KMS-11 (cell line): Measurements from ENCODE around the gene TP53AIP1.

Experiments used
- H2AFZ ChIP-seq: fragments of 200-600 bp; sonication (generic); 2 replicates; pipeline ENCODE4 v1.6.1; 2016; ENCODE audit warnings: antibody characterized with exemption, mixed run types, low read depth
- H3K27ac ChIP-seq: fragments of 200-600 bp; sonication (generic); 2 replicates; pipeline ENCODE4 v1.6.1; 2016; ENCODE audit warnings: mild to moderate bottlenecking, mixed run types
- H3K27me3 ChIP-seq: fragments of 200-600 bp; sonication (generic); 2 replicates; pipeline ENCODE4 v1.6.1; 2017; ENCODE audit warnings: mild to moderate bottlenecking, low read depth, mixed run types, moderate library complexity; ENCODE audit not compliant: insufficient read depth
- H3K36me3 ChIP-seq: fragments of 200-600 bp; sonication (generic); 2 replicates; pipeline ENCODE4 v1.6.1; 2017; ENCODE audit warnings: mild to moderate bottlenecking, mixed run types; ENCODE audit not compliant: insufficient read depth
- H3K4me1 ChIP-seq: fragments of 200-600 bp; sonication (generic); 2 replicates; pipeline ENCODE4 v1.6.1; 2016; ENCODE audit warnings: mild to moderate bottlenecking, low read depth, mixed run types; ENCODE audit not compliant: poor library complexity, severe bottlenecking
- H3K4me2 ChIP-seq: fragments of 200-600 bp; sonication (generic); 2 replicates; pipeline ENCODE4 v1.7.0; 2016; ENCODE audit warnings: mild to moderate bottlenecking, mixed run types
- H3K4me3 ChIP-seq: fragments of 200-600 bp; sonication (generic); IDR thresholded peaks from 2 replicates; pipeline ENCODE4 v1.6.1; 2017; ENCODE audit warnings: low read depth, low read length, mixed read lengths; ENCODE audit not compliant: insufficient read depth
- H3K79me2 ChIP-seq: fragments of 200-600 bp; sonication (generic); 2 replicates; pipeline ENCODE4 v1.6.1; 2016; ENCODE audit warnings: low read depth, mixed run types; ENCODE audit not compliant: insufficient read depth
- H3K9ac ChIP-seq: fragments of 200-600 bp; sonication (generic); 2 replicates; pipeline ENCODE4 v1.6.1; 2016; ENCODE audit warnings: mild to moderate bottlenecking, mixed run types
- H4K20me1 ChIP-seq: fragments of 200-600 bp; sonication (generic); 2 replicates; pipeline ENCODE4 v1.6.1; 2016; ENCODE audit warnings: mild to moderate bottlenecking, mixed run types; ENCODE audit not compliant: insufficient read depth
- TF ChIP-seq, protein P1 (sequence below): fragments of 200-600 bp; sonication (generic); conservative IDR thresholded peaks from 2 replicates; pipeline ENCODE4 v1.6.1; 2017; ENCODE audit warnings: low read depth, mild to moderate bottlenecking, antibody characterized with exemption, low read length, moderate library complexity, mixed read lengths

TP53AIP1 gene

DNA sequence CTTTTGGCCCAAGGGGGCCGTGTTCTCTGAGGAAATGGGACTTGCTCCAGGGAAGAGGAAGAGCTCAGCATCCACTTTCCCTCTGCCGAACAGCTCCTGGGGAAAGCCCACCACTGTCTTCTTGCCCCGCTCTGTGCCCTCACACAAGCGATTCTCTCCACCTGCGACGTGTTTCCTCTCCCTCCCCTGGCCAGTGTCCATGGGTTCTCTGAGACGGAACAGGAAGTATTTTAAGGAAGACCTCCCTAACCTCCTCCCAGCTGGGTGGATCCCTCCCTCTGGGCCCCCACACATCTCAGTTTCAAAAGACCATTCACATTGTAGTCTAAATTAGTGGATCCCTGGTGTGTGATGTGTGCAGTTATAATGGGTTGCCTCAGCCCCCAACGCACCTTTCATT, 1.6 kb downstream of the TP53AIP1 start:
- Histone ChIP-seq H3K4me3 (no peak overlapping the region), H2AFZ (no peak overlapping the region), H4K20me1 (no peaks in the 10 kb centered on the region), H3K27ac (no peak overlapping the region), H3K4me2 (no peak overlapping the region), H3K36me3 (no peaks in the 10 kb centered on the region), H3K79me2 (no peaks in the 10 kb centered on the region), H3K9ac (no peak overlapping the region), H3K27me3 (no peaks in the 10 kb centered on the region), H3K4me1 (no peaks in the 10 kb centered on the region)
- TF ChIP-seq, protein P1, sequence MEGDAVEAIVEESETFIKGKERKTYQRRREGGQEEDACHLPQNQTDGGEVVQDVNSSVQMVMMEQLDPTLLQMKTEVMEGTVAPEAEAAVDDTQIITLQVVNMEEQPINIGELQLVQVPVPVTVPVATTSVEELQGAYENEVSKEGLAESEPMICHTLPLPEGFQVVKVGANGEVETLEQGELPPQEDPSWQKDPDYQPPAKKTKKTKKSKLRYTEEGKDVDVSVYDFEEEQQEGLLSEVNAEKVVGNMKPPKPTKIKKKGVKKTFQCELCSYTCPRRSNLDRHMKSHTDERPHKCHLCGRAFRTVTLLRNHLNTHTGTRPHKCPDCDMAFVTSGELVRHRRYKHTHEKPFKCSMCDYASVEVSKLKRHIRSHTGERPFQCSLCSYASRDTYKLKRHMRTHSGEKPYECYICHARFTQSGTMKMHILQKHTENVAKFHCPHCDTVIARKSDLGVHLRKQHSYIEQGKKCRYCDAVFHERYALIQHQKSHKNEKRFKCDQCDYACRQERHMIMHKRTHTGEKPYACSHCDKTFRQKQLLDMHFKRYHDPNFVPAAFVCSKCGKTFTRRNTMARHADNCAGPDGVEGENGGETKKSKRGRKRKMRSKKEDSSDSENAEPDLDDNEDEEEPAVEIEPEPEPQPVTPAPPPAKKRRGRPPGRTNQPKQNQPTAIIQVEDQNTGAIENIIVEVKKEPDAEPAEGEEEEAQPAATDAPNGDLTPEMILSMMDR, result no peak

GRCh38 chr11:128940603-128941002, 2.1 kb downstream of the TP53AIP1 start:
- Histone ChIP-seq H3K9ac (no peak overlapping the region), H2AFZ (no peak overlapping the region), H4K20me1 (no peaks in the 10 kb centered on the region), H3K27ac (no peak overlapping the region), H3K4me1 (no peaks in the 10 kb centered on the region), H3K36me3 (no peaks in the 10 kb centered on the region), H3K4me2 (no peak overlapping the region), H3K4me3 (no peak overlapping the region), H3K79me2 (no peaks in the 10 kb centered on the region), H3K27me3 (no peaks in the 10 kb centered on the region)
- TF ChIP-seq, protein P1, result no peak

- no peak overlapping the region for H3K4me3 ChIP-seq
- no peaks in the 10 kb centered on the region for H3K4me1 ChIP-seq
- H3K27ac ChIP-seq, result no peak overlapping the region
- H3K36me3 ChIP-seq, result no peaks in the 10 kb centered on the region
- H3K9ac ChIP-seq, result no peak overlapping the region
- no peaks in the 10 kb centered on the region for H4K20me1 ChIP-seq
- H3K79me2 ChIP-seq, result no peaks in the 10 kb centered on the region
- no peak overlapping the region for H3K4me2 ChIP-seq
- no peaks in the 10 kb centered on the region for H3K27me3 ChIP-seq
- TF ChIP-seq, protein P1, result no peak
- H2AFZ ChIP-seq, result no peak overlapping the region
Observed at GRCh38 chr11:128940156-128940555, 2.5 kb downstream of the TP53AIP1 start.

DNA sequence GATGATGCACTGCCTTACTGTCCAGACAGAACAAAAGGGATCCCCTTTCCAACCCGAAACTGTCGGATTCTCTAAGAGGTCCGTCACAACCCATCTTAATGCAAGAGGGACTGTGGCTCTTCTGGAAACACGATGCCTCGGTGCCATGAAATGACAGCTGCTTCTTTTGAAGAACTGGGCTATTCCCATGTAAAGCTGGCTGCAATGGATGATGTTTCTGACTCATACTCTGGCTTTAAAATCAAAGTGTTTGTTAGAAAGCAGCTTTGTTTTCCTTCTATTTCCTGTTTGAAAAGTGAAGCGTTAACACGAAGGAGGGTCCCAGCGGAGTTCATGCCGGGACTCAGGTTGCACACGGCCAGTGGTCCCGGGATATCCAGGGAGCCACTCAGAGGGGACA, 3.1 kb downstream of the TP53AIP1 start:
- Histone ChIP-seq H3K9ac (no peak overlapping the region), H3K4me1 (no peaks in the 10 kb centered on the region), H4K20me1 (no peaks in the 10 kb centered on the region), H2AFZ (no peak overlapping the region), H3K27me3 (no peaks in the 10 kb centered on the region), H3K4me2 (no peak overlapping the region), H3K27ac (no peak overlapping the region), H3K36me3 (no peaks in the 10 kb centered on the region), H3K79me2 (no peaks in the 10 kb centered on the region), H3K4me3 (no peak overlapping the region)
- TF ChIP-seq, protein P1, result no peak
